Neural progenitor cell (in vitro differentiated cells): ENCODE results near the gene TRIM7. TPM values are rescaled to one million over a fixed set of nuclear protein-coding genes. Genes with fewer than 3 reads are reported as not detected.

Source experiments
- DNase-seq: peaks from one replicate; pipeline ENCODE4 v3.0.0-alpha.2; 2016; ENCODE audit warnings: low spot score
- H2AFZ ChIP-seq: fragments of 200-600 bp; sonication (generic); replicated peaks from 2 replicates; pipeline ENCODE4 v1.6.1; 2016; ENCODE audit warnings: antibody characterized with exemption
- H3F3A ChIP-seq: fragments of 200-600 bp; sonication (generic); 2 replicates; pipeline ENCODE4 v1.6.1; 2016; ENCODE audit warnings: antibody characterized with exemption, low read depth
- H3K27ac ChIP-seq: fragments of 200-600 bp; sonication (generic); 2 replicates; pipeline ENCODE4 v1.5.1; 2016; ENCODE audit warnings: mild to moderate bottlenecking
- H3K27me3 ChIP-seq: fragments of 200-600 bp; sonication (generic); 2 replicates; pipeline ENCODE4 v1.6.1; 2016; ENCODE audit warnings: mild to moderate bottlenecking, moderate library complexity
- H3K36me3 ChIP-seq: fragments of 200-600 bp; sonication (generic); 2 replicates; pipeline ENCODE4 v1.5.1; 2016
- H3K4me1 ChIP-seq: fragments of 200-600 bp; sonication (generic); 2 replicates; pipeline ENCODE4 v1.6.1; 2016; ENCODE audit warnings: mixed run types
- H3K4me2 ChIP-seq: fragments of 200-600 bp; sonication (generic); 2 replicates; pipeline ENCODE4 v1.6.1; 2016
- H3K4me3 ChIP-seq: fragments of 200-600 bp; sonication (generic); 2 replicates; pipeline ENCODE4 v1.5.1; 2016
- H3K79me2 ChIP-seq: fragments of 200-600 bp; sonication (generic); 2 replicates; pipeline ENCODE4 v1.6.1; 2016; ENCODE audit warnings: low read depth
- H3K9ac ChIP-seq: fragments of 200-600 bp; sonication (generic); 2 replicates; pipeline ENCODE4 v1.6.1; 2016
- H3K9me3 ChIP-seq: fragments of 200-600 bp; sonication (generic); 2 replicates; pipeline ENCODE4 v1.5.1; 2016; ENCODE audit warnings: low read depth
- H4K20me1 ChIP-seq: fragments of 200-600 bp; sonication (generic); 2 replicates; pipeline ENCODE4 v1.6.1; 2016; ENCODE audit warnings: low read depth
- H3K27ac Mint-ChIP-seq: 3 replicates; pipeline ENCODE4 v1.8.0; 2021; ENCODE audit warnings: mixed read lengths
- H3K27me3 Mint-ChIP-seq: 2 replicates; pipeline ENCODE4 v1.8.0; 2022; ENCODE audit warnings: low read depth, mild to moderate bottlenecking, inconsistent platforms, moderate library complexity, mixed read lengths; ENCODE audit not compliant: insufficient read depth
- H3K36me3 Mint-ChIP-seq: 3 replicates; pipeline ENCODE4 v1.8.0; 2021; ENCODE audit warnings: mixed read lengths
- H3K4me1 Mint-ChIP-seq: 3 replicates; pipeline ENCODE4 v1.8.0; 2021; ENCODE audit warnings: mixed read lengths
- H3K4me3 Mint-ChIP-seq: 3 replicates; pipeline ENCODE4 v1.8.0; 2021; ENCODE audit warnings: mild to moderate bottlenecking, moderate library complexity, mixed read lengths
- H3K9me3 Mint-ChIP-seq: 3 replicates; pipeline ENCODE4 v1.8.0; 2020; ENCODE audit warnings: mixed read lengths
- EZH2 ChIP-seq: fragments of 200-600 bp; sonication (generic); IDR thresholded peaks from 2 replicates; pipeline ENCODE4 v1.6.1; 2017; ENCODE audit warnings: antibody characterized with exemption, mild to moderate bottlenecking, moderate library complexity
- EZH2phosphoT487 ChIP-seq: fragments of 200-600 bp; sonication (generic); IDR thresholded peaks from 2 replicates; pipeline ENCODE4 v1.6.1; 2017; ENCODE audit warnings: antibody characterized with exemption
- total RNA-seq: library from RNA; depleted of rRNA; stranded (reverse); fragments of >200 nt; gene quantifications from 2 replicates; pipeline ENCODE4 v1.2.3, GENCODE V29; 2015; ENCODE audit warnings: low replicate concordance
- TF ChIP-seq, protein P1 (sequence below): fragments of 200-600 bp; sonication (generic); IDR thresholded peaks from 2 replicates; pipeline ENCODE4 v1.5.1; 2017; ENCODE audit warnings: antibody characterized with exemption, mild to moderate bottlenecking

The TRIM7 gene
- total RNA-seq, 1 donor from 2014 or later = not detected

DNA sequence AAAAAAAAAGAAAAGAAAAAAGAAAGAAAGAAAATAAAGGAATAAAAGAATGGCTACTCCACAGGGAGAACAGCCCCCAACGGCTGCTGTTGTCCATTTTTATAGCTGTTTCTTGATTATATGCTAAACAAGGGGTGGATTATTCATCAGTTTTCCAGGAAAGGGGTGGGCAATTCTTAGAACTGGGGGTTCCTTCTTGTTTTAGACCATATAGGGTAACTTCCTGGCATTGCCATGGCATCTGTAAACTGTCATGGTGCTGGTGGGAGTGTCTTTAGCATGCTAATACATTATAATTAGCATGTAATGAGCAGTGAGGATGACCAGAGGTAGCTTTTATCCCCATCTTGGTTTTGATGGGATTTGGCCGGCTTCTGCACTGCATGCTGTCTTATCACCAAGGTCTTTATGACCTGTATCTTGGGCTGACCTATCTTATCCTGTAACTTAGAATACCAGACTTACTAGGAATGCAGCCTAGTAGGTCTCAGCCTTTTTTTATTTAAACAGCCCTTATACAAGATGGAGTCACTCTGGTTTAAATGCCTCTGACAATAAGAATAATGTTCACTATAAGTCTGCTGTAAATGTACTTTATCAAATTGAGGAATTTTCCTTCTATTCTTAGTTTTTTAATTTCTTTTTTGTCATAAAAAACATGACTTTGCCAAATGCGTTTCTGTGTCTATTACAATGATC is 28.6 kb downstream of the TRIM7 start:
- Mint-ChIP-seq H3K27me3 (peaks cover 59% of the 10 kb centered on the region), H3K9me3 (peaks cover 4% of the 10 kb centered on the region), H3K36me3 (no peaks in the 10 kb centered on the region), H3K4me3 (no peak overlapping the region), H3K27ac (no peak overlapping the region), H3K4me1 (peaks cover 5% of the 10 kb centered on the region)
- peaks cover 24% of the 10 kb centered on the region for H3F3A ChIP-seq
- no peak for DNase-seq
- H3K4me1 ChIP-seq = no peaks in the 10 kb centered on the region
- H3K9me3 ChIP-seq = no peaks in the 10 kb centered on the region
- H3K36me3 ChIP-seq = no peaks in the 10 kb centered on the region
- H3K9ac ChIP-seq = no peak overlapping the region
- peaks cover 4% of the 10 kb centered on the region for H4K20me1 ChIP-seq
- H3K27me3 ChIP-seq = peaks cover 63% of the 10 kb centered on the region
- no peak overlapping the region for H3K27ac ChIP-seq
- H3K4me3 ChIP-seq = no peak overlapping the region
- no peak overlapping the region for H2AFZ ChIP-seq
- H3K4me2 ChIP-seq = no peak overlapping the region
- TF ChIP-seq EZH2phosphoT487 (no peak), EZH2 (no peak)
- TF ChIP-seq, protein P1, sequence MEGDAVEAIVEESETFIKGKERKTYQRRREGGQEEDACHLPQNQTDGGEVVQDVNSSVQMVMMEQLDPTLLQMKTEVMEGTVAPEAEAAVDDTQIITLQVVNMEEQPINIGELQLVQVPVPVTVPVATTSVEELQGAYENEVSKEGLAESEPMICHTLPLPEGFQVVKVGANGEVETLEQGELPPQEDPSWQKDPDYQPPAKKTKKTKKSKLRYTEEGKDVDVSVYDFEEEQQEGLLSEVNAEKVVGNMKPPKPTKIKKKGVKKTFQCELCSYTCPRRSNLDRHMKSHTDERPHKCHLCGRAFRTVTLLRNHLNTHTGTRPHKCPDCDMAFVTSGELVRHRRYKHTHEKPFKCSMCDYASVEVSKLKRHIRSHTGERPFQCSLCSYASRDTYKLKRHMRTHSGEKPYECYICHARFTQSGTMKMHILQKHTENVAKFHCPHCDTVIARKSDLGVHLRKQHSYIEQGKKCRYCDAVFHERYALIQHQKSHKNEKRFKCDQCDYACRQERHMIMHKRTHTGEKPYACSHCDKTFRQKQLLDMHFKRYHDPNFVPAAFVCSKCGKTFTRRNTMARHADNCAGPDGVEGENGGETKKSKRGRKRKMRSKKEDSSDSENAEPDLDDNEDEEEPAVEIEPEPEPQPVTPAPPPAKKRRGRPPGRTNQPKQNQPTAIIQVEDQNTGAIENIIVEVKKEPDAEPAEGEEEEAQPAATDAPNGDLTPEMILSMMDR = no peak
- no peaks in the 10 kb centered on the region for H3K79me2 ChIP-seq

DNA sequence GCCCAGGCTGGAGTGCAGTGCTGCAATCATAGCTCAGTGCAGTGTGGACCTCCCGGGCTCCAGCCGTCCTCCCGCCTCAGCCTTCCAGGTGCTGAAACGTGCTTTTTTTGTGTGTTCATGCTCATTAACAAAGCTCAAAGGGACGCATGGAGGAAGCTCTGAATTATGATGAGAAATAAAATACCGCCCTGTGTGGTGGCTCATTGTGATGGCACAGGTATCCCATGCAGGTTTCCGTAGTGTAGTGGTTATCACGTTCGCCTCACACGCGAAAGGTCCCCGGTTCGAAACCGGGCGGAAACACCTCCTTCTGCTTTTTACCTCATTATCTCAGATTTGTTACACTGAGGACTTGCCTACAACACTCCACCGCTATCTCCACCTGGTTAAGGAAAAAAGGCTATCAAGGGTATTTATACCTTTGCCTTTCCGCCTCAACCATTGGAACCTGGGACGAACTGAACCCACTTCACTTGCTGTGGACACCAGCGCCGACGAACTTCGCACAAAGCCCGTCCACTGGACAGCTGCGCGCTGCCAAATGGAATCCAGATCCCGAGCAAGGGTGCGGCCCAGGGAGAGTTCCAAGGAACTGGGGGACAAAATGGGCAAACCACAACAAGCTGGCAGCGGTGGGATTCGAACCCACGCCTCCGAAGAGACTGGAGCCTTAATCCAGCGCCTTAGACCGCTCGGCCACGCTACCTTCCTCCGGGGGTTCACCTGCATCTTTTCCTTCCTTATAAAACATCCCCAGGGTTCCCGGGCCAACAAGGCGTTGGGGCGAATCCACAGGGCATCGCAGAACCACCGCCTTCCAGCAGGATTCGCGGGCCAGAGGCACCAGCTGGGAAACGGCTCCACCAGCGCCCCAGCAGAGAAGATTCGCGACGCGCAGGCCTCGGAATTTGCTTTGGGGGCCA is 31.3 kb downstream of the TRIM7 start:
- peaks cover 12% of the 10 kb centered on the region for H4K20me1 ChIP-seq
- DNase-seq = peak; percentile 59
- H3K9me3 ChIP-seq = no peaks in the 10 kb centered on the region
- peaks cover 3% of the 10 kb centered on the region for H3K4me1 ChIP-seq
- peak overlapping the region; percentile 44 for H3K4me3 ChIP-seq
- H3K4me1 Mint-ChIP-seq = peaks cover 28% of the 10 kb centered on the region
- H3K27me3 ChIP-seq = peaks cover 90% of the 10 kb centered on the region
- no peak overlapping the region for H3K27ac ChIP-seq
- peaks cover 78% of the 10 kb centered on the region for H3K27me3 Mint-ChIP-seq
- H3K36me3 ChIP-seq = no peaks in the 10 kb centered on the region
- H2AFZ ChIP-seq = peak overlapping the region; percentile 80
- TF ChIP-seq, protein P1 = no peak
- peak; percentile 13 for TF ChIP-seq EZH2
- TF ChIP-seq EZH2phosphoT487 = peak; percentile 30
- H3F3A ChIP-seq = peaks cover 40% of the 10 kb centered on the region
- H3K9me3 Mint-ChIP-seq = peaks cover 4% of the 10 kb centered on the region
- no peaks in the 10 kb centered on the region for H3K36me3 Mint-ChIP-seq
- H3K9ac ChIP-seq = no peak overlapping the region
- H3K79me2 ChIP-seq = no peaks in the 10 kb centered on the region
- no peak overlapping the region for H3K27ac Mint-ChIP-seq
- H3K4me3 Mint-ChIP-seq = peak overlapping the region; percentile 80
- H3K4me2 ChIP-seq = peak overlapping the region; percentile 64

DNA sequence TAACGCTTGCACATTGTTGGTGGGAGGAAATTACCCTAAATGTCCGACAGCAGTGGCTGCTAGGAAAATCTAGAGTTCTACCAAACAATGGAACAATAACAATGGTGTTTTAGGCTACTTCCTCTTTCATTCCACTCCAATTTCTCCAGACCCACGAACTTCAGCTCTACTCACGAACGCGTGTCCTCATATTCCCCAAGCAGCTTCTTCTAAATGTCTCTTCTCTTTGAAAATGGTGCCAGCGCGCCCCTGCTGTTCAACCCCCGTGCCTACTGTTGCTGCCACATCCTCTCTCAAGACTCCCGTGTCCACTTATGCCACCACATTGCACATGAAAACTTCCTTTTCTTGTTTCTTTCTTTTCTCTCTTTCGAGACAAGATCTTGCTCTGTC is 32.0 kb downstream of the TRIM7 start:
- Mint-ChIP-seq H3K27me3 (peaks cover 83% of the 10 kb centered on the region), H3K36me3 (no peaks in the 10 kb centered on the region), H3K4me1 (peaks cover 33% of the 10 kb centered on the region), H3K9me3 (peaks cover 4% of the 10 kb centered on the region), H3K27ac (no peak overlapping the region), H3K4me3 (peak overlapping the region; percentile 80)
- H3K4me2 ChIP-seq = peak overlapping the region; percentile 64
- H3K4me1 ChIP-seq = peaks cover 7% of the 10 kb centered on the region
- no peaks in the 10 kb centered on the region for H3K36me3 ChIP-seq
- H3K27ac ChIP-seq = no peak overlapping the region
- H3K9ac ChIP-seq = no peak overlapping the region
- peak overlapping the region; percentile 44 for H3K4me3 ChIP-seq
- peaks cover 46% of the 10 kb centered on the region for H3F3A ChIP-seq
- TF ChIP-seq EZH2phosphoT487 (no peak), EZH2 (no peak)
- TF ChIP-seq, protein P1 = peak; percentile 34
- peaks cover 97% of the 10 kb centered on the region for H3K27me3 ChIP-seq
- no peaks in the 10 kb centered on the region for H3K9me3 ChIP-seq
- H2AFZ ChIP-seq = no peak overlapping the region
- H3K79me2 ChIP-seq = no peaks in the 10 kb centered on the region
- H4K20me1 ChIP-seq = peaks cover 12% of the 10 kb centered on the region
- no peak for DNase-seq
